ENCODE results near the gene EPX.

The EPX gene

GRCh38 chr17:58246781-58247180 is 54.3 kb downstream of the EPX start:
- H3K4me3 ChIP-seq (replicated peaks in 1 of 2; ENCODE audit: low read depth in 2 of 2, low read length in 2 of 2) = no peak overlapping the region
- DNase-seq (ENCODE audit: low read depth in 2 of 2) = no peak
- no peak for TF ChIP-seq CTCF (IDR thresholded peaks at IDR 0.05; ENCODE audit: low read depth, low read length)

GRCh38 chr17:58247511-58248363 is 55.2 kb downstream of the EPX start:
- no peak for DNase-seq (ENCODE audit: low read depth in 2 of 2)

GRCh38 chr17:58248955-58249269 is 56.4 kb downstream of the EPX start:
- H3K4me3 ChIP-seq (replicated peaks in 1 of 2; ENCODE audit: low read depth in 2 of 2, low read length in 2 of 2) = peak overlapping the region; percentile 37 to 53
- TF ChIP-seq CTCF (IDR thresholded peaks at IDR 0.05; ENCODE audit: low read depth, low read length) = no peak
- no peak for DNase-seq (ENCODE audit: low read depth in 2 of 2)

More at GRCh38 chr17:58247511-58248363, 55.2 kb downstream of the EPX start:
- TF ChIP-seq CTCF (IDR thresholded peaks at IDR 0.05; ENCODE audit: low read depth, low read length) = no peak
- no peak overlapping the region for H3K4me3 ChIP-seq (replicated peaks in 1 of 2; ENCODE audit: low read depth in 2 of 2, low read length in 2 of 2)

- TF ChIP-seq CTCF (IDR thresholded peaks at IDR 0.05; ENCODE audit: low read depth, low read length) = peak; percentile 90
- peak overlapping the region; percentile 37 to 53 for H3K4me3 ChIP-seq (replicated peaks in 1 of 2; ENCODE audit: low read depth in 2 of 2, low read length in 2 of 2)
- DNase-seq (ENCODE audit: low read depth in 2 of 2) = peak; percentile 51 to 57
Observed at GRCh38 chr17:58249270-58250133, 57.0 kb downstream of the EPX start.

GRCh38 chr17:58250344-58251011 is 58.0 kb downstream of the EPX start:
- no peak overlapping the region for H3K4me3 ChIP-seq (replicated peaks in 1 of 2; ENCODE audit: low read depth in 2 of 2, low read length in 2 of 2)
- no peak for TF ChIP-seq CTCF (IDR thresholded peaks at IDR 0.05; ENCODE audit: low read depth, low read length)
- no peak for DNase-seq (ENCODE audit: low read depth in 2 of 2)

- no peak for DNase-seq (ENCODE audit: low read depth in 2 of 2)
- no peak for TF ChIP-seq CTCF (IDR thresholded peaks at IDR 0.05; ENCODE audit: low read depth, low read length)
- H3K4me3 ChIP-seq (replicated peaks in 1 of 2; ENCODE audit: low read depth in 2 of 2, low read length in 2 of 2) = no peak overlapping the region
Observed at GRCh38 chr17:58252141-58252540, 59.6 kb downstream of the EPX start.

Measured in cardiac fibroblast (primary cell).